Upper lobe of left lung (tissue), 6 donors: ENCODE measurements around the gene CIZ1. TPM values are rescaled to one million over a fixed set of nuclear protein-coding genes. Genes with fewer than 3 reads are reported as not detected.
A peak's percentile ranks its signal among the peaks of the same experiment; 100 is the strongest.

Source experiments
- ATAC-seq, 2 donors: fragments of 200-7000 bp; cut with Tn5 transposase; one replicate each; pipeline ENCODE4 v1.9.1; 2022; ENCODE audit warnings: mild to moderate bottlenecking in 2 of 2, moderate library complexity in 2 of 2; ENCODE audit not compliant: low FRiP score in 2 of 2
- DNase-seq, 2 donors: peaks; one replicate each; pipeline ENCODE4 v3.0.0-alpha.2; 2019 to 2020
- H3K27ac ChIP-seq, 4 donors: fragments of 200-600 bp; sonication (generic); one replicate each; pipeline ENCODE4 v1.5.1; 2016 to 2019
- H3K27me3 ChIP-seq, 4 donors: fragments of 200-600 bp; sonication (generic); one replicate each; pipeline ENCODE4 v1.5.1; 2017 to 2019
- H3K36me3 ChIP-seq, 4 donors: fragments of 200-600 bp; sonication (generic); one replicate each; pipeline ENCODE4 v1.5.1; 2016 to 2019
- H3K4me1 ChIP-seq, 4 donors: fragments of 200-600 bp; sonication (generic); one replicate each; pipeline ENCODE4 v1.5.1; 2018 to 2019
- H3K4me3 ChIP-seq, 4 donors: fragments of 200-600 bp; sonication (generic); one replicate each; pipeline ENCODE4 v1.5.1; 2017 to 2019; ENCODE audit warnings: mild to moderate bottlenecking in 2 of 4, moderate library complexity in 1 of 4
- H3K9me3 ChIP-seq, 4 donors: fragments of 200-600 bp; sonication (generic); one replicate each; pipeline ENCODE4 v1.5.1; 2018 to 2019
- EP300 ChIP-seq, 4 donors: sonication (generic); formaldehyde crosslinking; IDR thresholded peaks; one replicate each; pipeline ENCODE4 v1.5.1; 2017; ENCODE audit warnings: antibody characterized with exemption in 4 of 4, control low read depth in 2 of 4
- POLR2A ChIP-seq, 4 donors: fragments of 450-650 bp; IDR thresholded peaks; one replicate each; pipeline ENCODE4 v1.5.1; 2016 to 2017; ENCODE audit warnings: antibody characterized with exemption in 4 of 4, mild to moderate bottlenecking in 2 of 4
- POLR2AphosphoS5 ChIP-seq, 2 donors: sonication (generic); formaldehyde crosslinking; IDR thresholded peaks; one replicate each; pipeline ENCODE4 v1.5.1; 2017; ENCODE audit warnings: antibody characterized with exemption in 2 of 2
- WGBS, 2 donors: methylation state at CpG; one replicate each; pipeline ENCODE4 v1.1.5; 2017 to 2018; 5-methylcytosine and 5-hydroxymethylcytosine counted together
- total RNA-seq, 6 donors: library from RNA; depleted of rRNA in 4 of 6; stranded (reverse); fragments of >200 nt in 4 of 6; gene quantifications; one replicate each; pipeline versions ENCODE4 v1.1.0 to v1.2.1, GENCODE V29; 2016 to 2021
- TF ChIP-seq, protein P1 (sequence below), 6 experiments: fragments of 450-650 bp in 4 of 6; fragments of 200-600 bp in 2 of 6; sonication (generic) in 2 of 6; IDR thresholded peaks; one replicate each; pipeline ENCODE4 v1.5.1; 2016 to 2019; ENCODE audit warnings: antibody characterized with exemption in 6 of 6
- donor health status: DM: no; HTN: no; CAD: no; lungs with moderate emphysema.
- donor health status: DM: no; HTN: yes; CAD: no; lungs with severe emphysema.

The CIZ1 gene
- total RNA-seq, 6 donors from 2014 or later, result 53.4 to 136 (median 95.5) TPM

DNA sequence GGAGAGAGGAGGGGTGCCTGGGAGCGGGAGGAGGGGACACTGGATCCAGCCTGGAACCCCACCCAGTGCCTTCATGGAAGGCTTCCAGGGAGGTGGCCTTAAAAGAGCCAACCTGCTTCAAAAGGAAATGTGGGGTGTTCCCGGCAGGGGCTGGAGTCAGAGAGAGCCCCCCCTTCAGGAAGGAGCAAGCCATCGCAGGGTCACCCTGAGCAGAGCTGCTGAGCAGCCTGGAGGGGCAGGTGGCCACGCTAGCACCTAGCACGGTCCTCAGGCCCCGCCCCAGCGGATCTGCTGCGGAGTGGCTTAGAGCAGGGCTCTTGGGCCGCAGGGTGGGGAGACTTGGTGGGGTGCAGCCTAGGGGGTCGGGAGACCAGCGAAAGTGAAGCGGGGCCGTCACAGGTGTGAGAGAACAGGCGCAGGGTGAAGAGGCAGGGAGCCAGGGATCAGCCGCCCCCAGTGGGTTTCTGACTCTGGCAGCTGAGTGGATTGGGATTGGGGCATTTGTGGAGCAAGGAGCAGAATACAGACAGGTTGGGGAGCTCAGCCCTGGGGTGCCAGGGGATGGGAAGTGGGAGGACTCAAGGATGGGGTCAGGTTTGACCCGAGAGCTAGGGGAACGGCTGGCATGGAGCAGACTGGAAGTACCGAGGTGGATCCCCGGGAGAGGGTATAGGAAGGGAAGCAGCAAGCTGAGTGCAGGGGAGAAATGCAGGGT lies 40.6 kb downstream of the CIZ1 start:
- H3K9me3 ChIP-seq, result no peaks in the 10 kb centered on the region
- no peaks in the 10 kb centered on the region for H3K36me3 ChIP-seq
- 61 to 76% methylated on average over 17 to 19 of the region's 19 CpGs for WGBS, 2 donors
- TF ChIP-seq, protein P1, sequence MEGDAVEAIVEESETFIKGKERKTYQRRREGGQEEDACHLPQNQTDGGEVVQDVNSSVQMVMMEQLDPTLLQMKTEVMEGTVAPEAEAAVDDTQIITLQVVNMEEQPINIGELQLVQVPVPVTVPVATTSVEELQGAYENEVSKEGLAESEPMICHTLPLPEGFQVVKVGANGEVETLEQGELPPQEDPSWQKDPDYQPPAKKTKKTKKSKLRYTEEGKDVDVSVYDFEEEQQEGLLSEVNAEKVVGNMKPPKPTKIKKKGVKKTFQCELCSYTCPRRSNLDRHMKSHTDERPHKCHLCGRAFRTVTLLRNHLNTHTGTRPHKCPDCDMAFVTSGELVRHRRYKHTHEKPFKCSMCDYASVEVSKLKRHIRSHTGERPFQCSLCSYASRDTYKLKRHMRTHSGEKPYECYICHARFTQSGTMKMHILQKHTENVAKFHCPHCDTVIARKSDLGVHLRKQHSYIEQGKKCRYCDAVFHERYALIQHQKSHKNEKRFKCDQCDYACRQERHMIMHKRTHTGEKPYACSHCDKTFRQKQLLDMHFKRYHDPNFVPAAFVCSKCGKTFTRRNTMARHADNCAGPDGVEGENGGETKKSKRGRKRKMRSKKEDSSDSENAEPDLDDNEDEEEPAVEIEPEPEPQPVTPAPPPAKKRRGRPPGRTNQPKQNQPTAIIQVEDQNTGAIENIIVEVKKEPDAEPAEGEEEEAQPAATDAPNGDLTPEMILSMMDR (IDR thresholded peaks at IDR 0.05), result peak in 2 of 6 experiments; percentile 15 to 28
- no peak for TF ChIP-seq POLR2AphosphoS5 (IDR thresholded peaks at IDR 0.05)
- no peaks in the 10 kb centered on the region for H3K27me3 ChIP-seq
- DNase-seq (peak; percentile 53 to 75), ATAC-seq (no peak)
- H3K4me3 ChIP-seq, result peak overlapping the region in 1 of 4 donors; percentile 4
- peaks cover 16 to 33% (median 22%) of the 10 kb centered on the region in 4 donors for H3K4me1 ChIP-seq
- H3K27ac ChIP-seq, result peak overlapping the region in 3 of 4 donors; percentile 73 to 81 (median 77)

DNA sequence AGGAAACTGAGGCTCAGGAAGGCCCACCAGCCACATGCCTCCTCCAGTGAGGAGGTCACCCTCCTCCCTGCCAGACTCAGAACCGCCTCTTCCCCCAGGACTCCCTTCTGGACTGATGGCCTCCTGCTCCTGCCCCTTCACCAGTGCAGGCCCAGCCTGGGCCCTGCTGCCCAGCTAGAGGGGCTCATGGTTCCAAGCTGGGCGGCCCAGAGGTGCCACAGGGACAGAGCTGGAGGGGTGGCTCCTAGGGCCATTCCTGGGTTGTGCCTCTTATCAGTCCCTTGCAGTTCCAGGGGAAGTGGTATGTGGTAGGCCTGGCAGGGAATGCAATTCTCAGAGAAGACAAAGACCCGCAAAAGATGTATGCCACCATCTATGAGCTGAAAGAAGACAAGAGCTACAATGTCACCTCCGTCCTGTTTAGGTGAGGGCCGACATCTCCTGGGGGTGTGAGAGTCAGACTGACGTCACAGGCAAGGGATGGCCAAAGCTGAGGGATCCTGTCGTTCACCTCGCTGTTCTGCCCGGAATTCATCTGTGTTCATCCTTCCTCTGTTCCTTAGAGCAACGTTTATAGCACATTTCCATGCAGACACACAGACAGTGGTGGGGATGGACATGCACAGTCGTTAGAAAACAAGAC lies 41.3 kb downstream of the CIZ1 start:
- peaks cover 16 to 33% (median 22%) of the 10 kb centered on the region in 4 donors for H3K4me1 ChIP-seq
- H3K27me3 ChIP-seq, result no peaks in the 10 kb centered on the region
- peak overlapping the region in 1 of 4 donors; percentile 4 for H3K4me3 ChIP-seq
- TF ChIP-seq, protein P1 (IDR thresholded peaks at IDR 0.05), result no peak
- TF ChIP-seq POLR2A (IDR thresholded peaks at IDR 0.05) (no peak), POLR2AphosphoS5 (IDR thresholded peaks at IDR 0.05) (no peak), EP300 (IDR thresholded peaks at IDR 0.05) (no peak)
- H3K27ac ChIP-seq, result peak overlapping the region; percentile 66 to 81 (median 75)
- no peaks in the 10 kb centered on the region for H3K36me3 ChIP-seq
- ATAC-seq, result no peak
- H3K9me3 ChIP-seq, result no peaks in the 10 kb centered on the region
- no peak for DNase-seq
- WGBS, 2 donors, result 57 to 60% methylated on average over 8 to 11 of the region's 11 CpGs

DNA sequence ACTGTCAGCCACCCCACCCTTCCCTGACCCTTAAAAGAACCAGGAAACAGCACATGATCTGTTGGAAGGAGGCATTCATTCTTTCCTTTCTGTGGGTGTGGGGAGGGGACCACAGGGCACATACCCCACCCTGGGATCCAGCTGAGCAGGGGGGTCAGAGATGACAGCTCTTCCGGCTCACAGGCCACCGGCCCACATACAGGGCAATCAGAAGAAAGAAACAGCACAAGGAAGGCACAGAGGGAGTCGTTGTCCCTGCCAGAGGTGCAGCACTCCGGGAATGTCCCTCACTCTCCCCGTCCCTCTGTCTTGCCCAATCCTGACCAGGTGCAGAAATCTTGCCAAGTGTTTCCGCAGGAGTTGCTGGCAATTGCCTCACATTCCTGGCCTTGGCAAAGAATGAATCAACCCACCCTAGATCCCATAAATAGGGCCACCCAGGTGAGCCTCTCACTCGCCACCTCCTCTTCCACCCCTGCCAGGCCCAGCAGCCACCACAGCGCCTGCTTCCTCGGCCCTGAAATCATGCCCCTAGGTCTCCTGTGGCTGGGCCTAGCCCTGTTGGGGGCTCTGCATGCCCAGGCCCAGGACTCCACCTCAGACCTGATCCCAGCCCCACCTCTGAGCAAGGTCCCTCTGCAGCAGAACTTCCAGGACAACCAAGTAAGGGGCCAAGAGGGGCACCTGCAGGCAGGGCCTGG lies 42.2 kb downstream of the CIZ1 start, which contains the start of gene LCN2:
LCN2 (plus strand) TSS at position 453 of the 701 bp plus-strand sequence; CDS start at position 526, 73 bp downstream.
- H3K27ac ChIP-seq, result peak within 1 kb of the TSS; percentile 66 to 81 (median 75)
- H3K4me3 ChIP-seq, result peak within 1 kb of the TSS in 1 of 4 donors; percentile 16
- TF ChIP-seq POLR2AphosphoS5 (IDR thresholded peaks at IDR 0.05) (peak; percentile 49 to 62), EP300 (IDR thresholded peaks at IDR 0.05) (peak in 2 of 4 donors; percentile 77 to 86), POLR2A (IDR thresholded peaks at IDR 0.05) (peak in 1 of 4 donors; percentile 27)
- TF ChIP-seq, protein P1 (IDR thresholded peaks at IDR 0.05), result no peak
- 33 to 60% methylated on average over 8 to 9 of the region's 9 CpGs for WGBS, 2 donors
- DNase-seq (peak in 1 of 2 donors; percentile 82), ATAC-seq (peak; percentile 34 to 72)
- H3K36me3 ChIP-seq, result no peaks in the 10 kb centered on the region
- H3K27me3 ChIP-seq, result no peaks in the 10 kb centered on the region
- no peaks in the 10 kb centered on the region for H3K9me3 ChIP-seq
- H3K4me1 ChIP-seq, result peaks cover 16 to 33% (median 22%) of the 10 kb centered on the region in 4 donors

DNA sequence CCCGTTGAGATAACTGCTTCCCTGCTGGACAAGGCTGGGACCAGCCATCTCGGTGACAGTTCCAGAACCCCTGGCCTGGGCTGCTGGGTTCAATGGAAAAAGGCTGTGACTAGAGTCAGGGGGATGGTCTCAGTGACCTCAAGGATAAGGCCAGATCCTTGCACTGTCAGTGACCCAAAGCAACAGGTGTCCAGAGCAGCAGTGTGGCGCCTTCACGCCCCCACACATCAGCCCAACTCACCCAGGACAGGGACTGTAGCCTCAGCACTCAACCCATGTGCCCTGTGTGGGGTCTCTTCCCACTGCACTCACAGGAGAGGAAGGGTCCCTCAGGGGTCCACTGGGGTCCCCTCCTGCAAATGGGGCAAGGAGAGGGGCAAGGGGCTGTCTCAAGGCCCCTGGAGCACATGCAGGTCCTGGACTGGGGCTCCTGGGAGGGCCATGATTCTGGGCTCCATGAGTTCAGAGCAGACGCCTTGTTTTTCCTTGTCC lies 42.8 kb downstream of the CIZ1 start:
- Histone ChIP-seq H3K27ac (peak overlapping the region; percentile 66 to 81 (median 75)), H3K36me3 (no peaks in the 10 kb centered on the region), H3K27me3 (no peaks in the 10 kb centered on the region), H3K9me3 (no peaks in the 10 kb centered on the region), H3K4me3 (no peak overlapping the region), H3K4me1 (peaks cover 16 to 33% (median 22%) of the 10 kb centered on the region in 4 donors)
- WGBS, 2 donors, result 84 to 100% methylated on average over 1 to 5 of the region's 5 CpGs
- ATAC-seq (no peak), DNase-seq (no peak)
- TF ChIP-seq, protein P1 (IDR thresholded peaks at IDR 0.05), result no peak
